GM21825 (cell line): Measurements from ENCODE around the gene GALNT1.
A peak's percentile ranks its signal among the peaks of the same experiment; 100 is the strongest.

Experiments
- ATAC-seq: cut with Tn5 transposase; IDR thresholded peaks from one replicate; pipeline ENCODE4 v1.9.1; 2021; ENCODE audit warnings: mild to moderate bottlenecking, moderate library complexity; ENCODE audit not compliant: unreplicated experiment

GALNT1 gene

DNA sequence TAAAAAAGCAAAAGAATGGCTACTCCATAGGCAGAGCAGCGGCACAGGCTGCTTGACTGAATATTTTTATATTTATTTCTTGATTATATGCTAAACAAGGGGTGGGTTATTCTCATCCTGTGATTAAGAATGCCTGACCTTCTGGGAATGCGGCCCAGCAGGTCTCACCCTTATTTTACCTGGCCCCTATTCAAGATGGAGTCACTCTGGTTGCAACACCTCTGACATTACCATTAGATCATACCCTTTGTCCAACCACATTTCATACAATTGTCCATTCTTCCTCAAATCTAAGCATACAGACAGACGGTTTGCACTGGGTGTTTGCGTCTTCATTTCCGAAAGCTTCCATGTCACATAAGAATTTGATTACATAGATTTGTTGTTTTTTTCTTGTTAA lies 168.2 kb downstream of the GALNT1 start:
- no peak for ATAC-seq

GRCh38 chr18:35750929-35751328 lies 169.4 kb downstream of the GALNT1 start:
- ATAC-seq, result no peak

DNA sequence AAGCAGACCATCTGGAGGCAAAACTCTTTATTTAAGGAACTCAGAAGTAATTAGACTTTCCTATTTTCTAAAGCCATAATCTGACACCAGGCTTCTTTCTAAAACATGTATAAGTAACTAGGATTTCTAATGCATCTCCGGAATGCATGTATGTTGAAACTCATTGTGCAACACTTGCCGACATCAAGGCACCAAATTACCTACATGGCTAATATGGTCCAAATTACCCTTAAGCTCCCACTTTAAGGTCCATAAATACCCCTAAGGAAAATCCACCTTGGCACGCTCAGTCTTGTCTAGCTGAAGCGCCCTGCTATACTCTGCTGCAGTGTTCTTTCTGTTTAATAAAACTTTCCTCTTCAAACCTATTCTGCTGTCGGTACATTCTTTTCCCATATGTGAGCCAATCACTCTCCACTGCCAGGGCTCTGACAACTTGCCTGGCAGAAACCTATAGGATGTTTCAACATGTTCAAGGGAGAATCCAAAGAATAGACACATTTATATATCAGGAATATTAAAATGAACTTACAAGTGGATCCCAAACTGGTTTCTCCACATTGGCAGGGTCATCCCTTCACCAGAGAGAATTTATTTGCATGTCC lies 171.9 kb downstream of the GALNT1 start:
- no peak for ATAC-seq

- no peak for ATAC-seq
Measured at GRCh38 chr18:35754464-35754863, 172.9 kb downstream of the GALNT1 start.

- no peak for ATAC-seq
Measured at GRCh38 chr18:35755369-35755768, 173.8 kb downstream of the GALNT1 start.

DNA sequence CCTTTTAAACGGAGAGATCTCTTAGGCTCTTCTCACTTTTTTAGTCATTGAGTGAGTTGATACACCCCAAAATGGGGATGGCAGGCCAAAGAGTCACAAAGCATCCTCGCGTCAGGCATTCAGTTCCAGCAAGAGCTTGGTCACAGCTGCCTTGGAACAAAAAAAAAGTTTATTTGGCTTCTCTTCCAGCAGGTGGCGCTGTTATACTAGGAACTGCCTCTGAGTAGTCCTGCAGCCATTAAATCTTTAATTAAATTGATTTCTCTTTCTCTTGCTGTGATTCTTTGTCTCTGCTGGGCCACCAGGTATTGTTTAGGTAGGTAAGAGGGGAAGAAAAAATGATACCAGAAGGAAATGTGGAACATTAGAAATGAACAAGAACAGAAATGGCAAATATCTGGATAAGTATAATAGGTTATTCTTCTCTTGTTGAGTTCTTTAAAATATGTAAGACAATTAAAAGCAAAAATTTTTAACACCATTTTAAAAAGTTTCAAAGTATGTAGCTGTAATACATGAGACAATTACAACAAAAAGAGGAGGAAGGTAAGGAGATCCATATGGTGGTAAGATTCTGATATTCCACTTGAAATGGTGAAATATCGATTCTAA lies 175.1 kb downstream of the GALNT1 start:
- ATAC-seq, result peak; percentile 75
